Natural killer cell (primary cell): Measurements from ENCODE around the gene SPTLC3. TPM values are rescaled to one million over a fixed set of nuclear protein-coding genes. Genes with fewer than 3 reads are reported as not detected.

Experiments
- ATAC-seq, 3 donors: fragments of 150-1000 bp in 2 of 3; fragments of 200-7000 bp in 1 of 3; cut with Tn5 transposase; 1 replicate in 1 of 3; 2 replicates in 2 of 3; pipeline ENCODE4 v1.10.0; 2021; ENCODE audit warnings: mild to moderate bottlenecking in 2 of 3, moderate library complexity in 2 of 3
- DNase-seq, 2 donors: peaks; one replicate each; pipeline versions ENCODE4 v3.0.0 to v3.0.0-alpha.2; 2013 to 2021; ENCODE audit warnings: mixed read lengths in 1 of 2
- H3K27ac ChIP-seq: one replicate; pipeline ENCODE4 v1.5.1; 2013; ENCODE audit warnings: mild to moderate bottlenecking, low read length
- H3K27me3 ChIP-seq: one replicate; pipeline ENCODE4 v1.6.1; 2013; ENCODE audit warnings: low read length; ENCODE audit not compliant: control insufficient read depth, insufficient read depth
- H3K36me3 ChIP-seq: one replicate; pipeline ENCODE4 v1.6.1; 2013; ENCODE audit warnings: low read length; ENCODE audit not compliant: control insufficient read depth, insufficient read depth
- H3K4me1 ChIP-seq: one replicate; pipeline ENCODE4 v1.6.1; 2013; ENCODE audit warnings: low read length; ENCODE audit not compliant: control insufficient read depth, insufficient read depth
- H3K4me3 ChIP-seq: one replicate; pipeline ENCODE4 v1.5.1; 2013; ENCODE audit warnings: low read length
- H3K9me3 ChIP-seq: one replicate; pipeline ENCODE4 v1.6.1; 2013; ENCODE audit warnings: low read length; ENCODE audit not compliant: control insufficient read depth, insufficient read depth
- H3K27ac Mint-ChIP-seq, 2 donors: one replicate each; pipeline ENCODE4 v1.8.0; 2022; ENCODE audit warnings: mild to moderate bottlenecking in 2 of 2, mixed read lengths in 2 of 2, moderate library complexity in 1 of 2
- H3K27me3 Mint-ChIP-seq, 2 donors: one replicate each; pipeline ENCODE4 v1.8.0; 2022; ENCODE audit warnings: low read depth in 2 of 2, mixed read lengths in 2 of 2
- H3K36me3 Mint-ChIP-seq: one replicate; pipeline ENCODE4 v1.8.0; 2022; ENCODE audit warnings: mixed read lengths
- H3K4me1 Mint-ChIP-seq, 2 donors: one replicate each; pipeline ENCODE4 v1.8.0; 2022; ENCODE audit warnings: mixed read lengths in 2 of 2
- H3K4me3 Mint-ChIP-seq: one replicate; pipeline ENCODE4 v1.8.0; 2022; ENCODE audit warnings: mild to moderate bottlenecking, moderate library complexity, mixed read lengths
- H3K9me3 Mint-ChIP-seq, 2 donors: one replicate each; pipeline ENCODE4 v1.8.0; 2022; ENCODE audit warnings: mixed read lengths in 2 of 2
- CTCF ChIP-seq: fragments of 200-600 bp; IDR thresholded peaks from one replicate; pipeline ENCODE4 v1.8.0; 2022; ENCODE audit warnings: antibody characterized with exemption
- WGBS: methylation state at CpG from one replicate; pipeline ENCODE4 v1.1.7; 2013; ENCODE audit warnings: missing lambda C conversion rate; ENCODE audit not compliant: insufficient coverage; 5-methylcytosine and 5-hydroxymethylcytosine counted together
- intact Hi-C: fragments of 100-400 bp; cut with micrococcal nuclease; formaldehyde crosslinking; loops from one replicate; pipeline ENCODE4 v1.14.2; 2022
- total RNA-seq, 4 donors: library from RNA; stranded (reverse); fragments of 120-200 nt in 1 of 4; gene quantifications; one replicate each; pipeline versions ENCODE4 v1.2.3 to v1.2.4, GENCODE V29; 2013 to 2022

Gene SPTLC3
- total RNA-seq, 3 donors from 2014 or later (not counting 1 experiment from before 2014, with no cell fraction given): 1.5 to 4.6 (median 1.9) TPM

GRCh38 chr20:13054011-13054410, 45.2 kb downstream of the SPTLC3 start:
- H3K4me1 Mint-ChIP-seq: no peaks in the 10 kb centered on the region
- ATAC-seq (no peak), DNase-seq (no peak)
- H3K36me3 Mint-ChIP-seq: peaks cover 17% of the 10 kb centered on the region
- Histone ChIP-seq H3K36me3 (no peaks in the 10 kb centered on the region), H3K27me3 (no peaks in the 10 kb centered on the region), H3K27ac (no peak overlapping the region), H3K9me3 (no peaks in the 10 kb centered on the region), H3K4me3 (no peak overlapping the region), H3K4me1 (no peaks in the 10 kb centered on the region)
- H3K27ac Mint-ChIP-seq: no peak overlapping the region
- H3K27me3 Mint-ChIP-seq: no peaks in the 10 kb centered on the region
- H3K9me3 Mint-ChIP-seq: peaks cover 0 to 2% of the 10 kb centered on the region in 2 donors
- 61% methylated on average over 3 of the region's 3 CpGs for WGBS
- H3K4me3 Mint-ChIP-seq: no peak overlapping the region
- TF ChIP-seq CTCF: no peak
- intact Hi-C loops: no loop called here

GRCh38 chr20:13058666-13059389, 50.1 kb downstream of the SPTLC3 start:
- H3K36me3 ChIP-seq: no peaks in the 10 kb centered on the region
- H3K4me3 ChIP-seq: no peak overlapping the region
- ATAC-seq (no peak), DNase-seq (no peak)
- TF ChIP-seq CTCF: no peak
- H3K4me1 Mint-ChIP-seq: no peaks in the 10 kb centered on the region
- WGBS: 96% methylated on average over 9 of the region's 9 CpGs
- no peak overlapping the region for H3K27ac Mint-ChIP-seq
- no peaks in the 10 kb centered on the region for H3K36me3 Mint-ChIP-seq
- no peak overlapping the region for H3K27ac ChIP-seq
- H3K9me3 Mint-ChIP-seq: no peaks in the 10 kb centered on the region
- H3K9me3 ChIP-seq: no peaks in the 10 kb centered on the region
- intact Hi-C loops: no loop called here
- H3K4me3 Mint-ChIP-seq: no peak overlapping the region
- H3K27me3 Mint-ChIP-seq: no peaks in the 10 kb centered on the region
- H3K4me1 ChIP-seq: no peaks in the 10 kb centered on the region
- H3K27me3 ChIP-seq: no peaks in the 10 kb centered on the region

- intact Hi-C loops: no loop called here
- no peak overlapping the region for H3K27ac ChIP-seq
- no peaks in the 10 kb centered on the region for H3K27me3 Mint-ChIP-seq
- no peaks in the 10 kb centered on the region for H3K36me3 Mint-ChIP-seq
- no peak for TF ChIP-seq CTCF
- no peaks in the 10 kb centered on the region for H3K9me3 ChIP-seq
- no peaks in the 10 kb centered on the region for H3K4me1 Mint-ChIP-seq
- H3K27ac Mint-ChIP-seq: no peak overlapping the region
- no peak overlapping the region for H3K4me3 ChIP-seq
- DNase-seq: no peak
- no peaks in the 10 kb centered on the region for H3K27me3 ChIP-seq
- no peaks in the 10 kb centered on the region for H3K9me3 Mint-ChIP-seq
- H3K4me1 ChIP-seq: no peaks in the 10 kb centered on the region
- no peaks in the 10 kb centered on the region for H3K36me3 ChIP-seq
- ATAC-seq: no peak
- no peak overlapping the region for H3K4me3 Mint-ChIP-seq
- WGBS: 80% methylated on average over 7 of the region's 7 CpGs
These were observed 50.8 kb downstream of the SPTLC3 start for GRCh38 chr20:13059398-13060136.
